Activated T-helper 17 cell treated with anti-CD3 and anti-CD28 coated beads, Interleukin-2, amount 50 U/mL, for 72 hours (primary cell): ENCODE measurements around the gene SLC47A2. TPM values are rescaled to one million over a fixed set of nuclear protein-coding genes. Genes with fewer than 3 reads are reported as not detected.

Experiments
- ATAC-seq: fragments of 150-1000 bp; cut with Tn5 transposase; replicated peaks from 2 replicates; pipeline ENCODE4 v1.10.0; 2021; ENCODE audit warnings: mild to moderate bottlenecking, moderate library complexity
- H3K27ac Mint-ChIP-seq: one replicate; pipeline ENCODE4 v1.8.0; 2022; ENCODE audit warnings: mixed read lengths
- H3K27me3 Mint-ChIP-seq: one replicate; pipeline ENCODE4 v1.8.0; 2022; ENCODE audit warnings: mixed read lengths
- H3K36me3 Mint-ChIP-seq: one replicate; pipeline ENCODE4 v1.8.0; 2022; ENCODE audit warnings: low read depth, mild to moderate bottlenecking, mixed read lengths
- H3K4me1 Mint-ChIP-seq: one replicate; pipeline ENCODE4 v1.8.0; 2022; ENCODE audit warnings: mixed read lengths
- H3K4me3 Mint-ChIP-seq: one replicate; pipeline ENCODE4 v1.8.0; 2022; ENCODE audit warnings: mild to moderate bottlenecking, mixed read lengths
- H3K9me3 Mint-ChIP-seq: one replicate; pipeline ENCODE4 v1.8.0; 2022; ENCODE audit warnings: mixed read lengths
- total RNA-seq, 2 donors: library from RNA; stranded (reverse); gene quantifications; one replicate each; pipeline ENCODE4 v1.2.3, GENCODE V29; 2022

SLC47A2 gene
- total RNA-seq, 2 donors from 2014 or later = not detected

DNA sequence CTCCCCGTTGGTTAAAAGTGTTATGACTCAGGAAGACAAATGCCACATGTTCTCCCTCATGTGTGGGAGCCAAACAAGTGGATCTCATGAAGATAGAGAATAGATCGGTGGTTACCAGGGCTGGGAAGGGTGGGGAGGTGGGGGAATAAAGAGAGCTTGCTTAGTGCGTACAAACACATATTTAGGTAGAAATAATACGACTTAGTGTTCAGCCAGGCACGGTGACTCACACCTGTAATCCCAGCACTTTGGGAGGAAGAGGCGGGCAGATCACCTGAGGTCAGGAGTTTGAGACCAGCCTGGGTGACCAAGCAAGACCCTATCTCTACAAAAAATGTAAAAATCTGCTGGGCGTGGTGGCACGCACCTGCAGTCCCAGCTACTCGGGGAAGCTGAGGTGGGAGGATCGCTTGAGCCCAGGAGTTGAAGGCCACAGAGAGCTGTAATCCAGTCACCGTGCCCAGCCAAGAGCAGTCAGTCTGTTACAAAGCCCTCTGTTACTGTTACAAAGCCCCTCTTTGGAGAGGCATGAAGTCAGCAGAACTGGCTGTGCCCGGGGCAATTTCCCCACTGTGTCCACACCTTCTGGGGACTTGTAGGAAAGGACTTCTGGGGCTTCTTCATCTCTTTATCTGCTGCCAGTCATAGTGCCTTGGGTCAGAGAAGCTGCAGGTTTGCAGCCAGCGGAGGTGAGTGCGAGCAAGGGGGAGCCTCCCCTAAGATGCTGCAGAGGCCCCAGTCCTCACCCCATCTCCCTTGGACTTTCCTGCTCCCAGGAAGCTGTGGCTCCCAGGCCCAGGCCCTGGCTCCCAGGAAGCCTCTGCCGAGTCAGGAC lies 36.0 kb upstream of the SLC47A2 start:
- Mint-ChIP-seq H3K27ac (no peak overlapping the region), H3K4me1 (peaks cover 3% of the 10 kb centered on the region), H3K36me3 (no peaks in the 10 kb centered on the region), H3K27me3 (peaks cover 27% of the 10 kb centered on the region), H3K9me3 (no peaks in the 10 kb centered on the region), H3K4me3 (no peak overlapping the region)
- peak; percentile 25 for ATAC-seq

DNA sequence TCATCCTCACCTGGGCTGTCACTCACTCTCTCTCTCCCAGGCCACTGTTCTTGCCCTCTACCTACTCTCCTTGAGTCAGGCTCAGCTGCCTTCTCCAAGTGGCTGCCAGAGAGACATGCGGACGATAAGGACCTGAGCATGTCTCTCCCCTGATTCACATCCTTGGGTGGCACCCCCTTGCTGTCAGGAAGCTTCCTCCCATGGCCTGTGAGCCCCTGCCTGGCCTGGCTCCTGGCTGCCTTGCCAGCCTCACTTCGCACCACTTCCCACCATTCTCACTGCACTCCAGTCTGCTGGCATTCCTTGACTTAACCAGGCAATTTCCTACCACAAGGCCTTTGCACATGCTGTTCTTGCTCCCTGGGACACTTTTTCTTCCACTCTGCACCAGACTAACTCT lies 34.5 kb upstream of the SLC47A2 start:
- H3K4me1 Mint-ChIP-seq = peaks cover 3% of the 10 kb centered on the region
- H3K27ac Mint-ChIP-seq = peak overlapping the region; percentile 20
- no peaks in the 10 kb centered on the region for H3K9me3 Mint-ChIP-seq
- no peak overlapping the region for H3K4me3 Mint-ChIP-seq
- ATAC-seq = no peak
- no peaks in the 10 kb centered on the region for H3K36me3 Mint-ChIP-seq
- H3K27me3 Mint-ChIP-seq = peaks cover 17% of the 10 kb centered on the region

- H3K27ac Mint-ChIP-seq = peak overlapping the region; percentile 20
- no peak overlapping the region for H3K4me3 Mint-ChIP-seq
- H3K9me3 Mint-ChIP-seq = no peaks in the 10 kb centered on the region
- peak; percentile 66 for ATAC-seq
- peaks cover 17% of the 10 kb centered on the region for H3K27me3 Mint-ChIP-seq
- H3K4me1 Mint-ChIP-seq = peaks cover 3% of the 10 kb centered on the region
- no peaks in the 10 kb centered on the region for H3K36me3 Mint-ChIP-seq
Measured at GRCh38 chr17:19750020-19750572, 33.7 kb upstream of the SLC47A2 start.

DNA sequence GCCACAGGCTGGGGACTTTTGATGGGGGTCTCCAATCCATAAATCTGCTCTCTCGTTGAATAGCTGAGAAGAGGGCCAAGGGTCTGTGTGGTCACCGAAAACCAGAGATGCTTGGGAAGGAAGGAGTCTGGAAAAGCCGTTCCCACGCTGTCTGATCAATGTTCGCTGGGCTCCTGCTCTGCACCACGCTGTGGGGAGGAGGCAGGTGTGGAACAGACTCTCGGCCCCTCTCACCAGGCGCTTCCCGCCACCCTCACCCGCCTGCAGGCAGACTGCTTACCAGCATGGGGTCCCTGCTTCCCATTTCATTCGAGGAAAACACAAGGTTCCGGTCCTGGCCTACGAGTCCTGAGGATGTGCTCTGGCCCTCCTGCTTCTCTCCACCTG lies 32.4 kb upstream of the SLC47A2 start:
- no peak overlapping the region for H3K27ac Mint-ChIP-seq
- peaks cover 14% of the 10 kb centered on the region for H3K27me3 Mint-ChIP-seq
- ATAC-seq = no peak
- H3K4me3 Mint-ChIP-seq = no peak overlapping the region
- H3K4me1 Mint-ChIP-seq = peaks cover 3% of the 10 kb centered on the region
- no peaks in the 10 kb centered on the region for H3K9me3 Mint-ChIP-seq
- H3K36me3 Mint-ChIP-seq = no peaks in the 10 kb centered on the region

GRCh38 chr17:19747829-19748806 lies 31.7 kb upstream of the SLC47A2 start, which contains the start of gene ALDH3A1:
TSS of gene ALDH3A1 (minus strand) at chr17:19748298. CDS start at chr17:19745129, 3,169 bp downstream.
- H3K27me3 Mint-ChIP-seq = peaks cover 10% of the 10 kb centered on the region
- H3K36me3 Mint-ChIP-seq = no peaks in the 10 kb centered on the region
- H3K27ac Mint-ChIP-seq = no peak within 1 kb of the TSS
- H3K9me3 Mint-ChIP-seq = no peaks in the 10 kb centered on the region
- no peak within 1 kb of the TSS for H3K4me3 Mint-ChIP-seq
- peaks cover 3% of the 10 kb centered on the region for H3K4me1 Mint-ChIP-seq
- ATAC-seq = no peak

- H3K36me3 Mint-ChIP-seq = no peaks in the 10 kb centered on the region
- peaks cover 10% of the 10 kb centered on the region for H3K27me3 Mint-ChIP-seq
- ATAC-seq = no peak
Measured at GRCh38 chr17:19747159-19747719, 30.9 kb upstream of the SLC47A2 start.

DNA sequence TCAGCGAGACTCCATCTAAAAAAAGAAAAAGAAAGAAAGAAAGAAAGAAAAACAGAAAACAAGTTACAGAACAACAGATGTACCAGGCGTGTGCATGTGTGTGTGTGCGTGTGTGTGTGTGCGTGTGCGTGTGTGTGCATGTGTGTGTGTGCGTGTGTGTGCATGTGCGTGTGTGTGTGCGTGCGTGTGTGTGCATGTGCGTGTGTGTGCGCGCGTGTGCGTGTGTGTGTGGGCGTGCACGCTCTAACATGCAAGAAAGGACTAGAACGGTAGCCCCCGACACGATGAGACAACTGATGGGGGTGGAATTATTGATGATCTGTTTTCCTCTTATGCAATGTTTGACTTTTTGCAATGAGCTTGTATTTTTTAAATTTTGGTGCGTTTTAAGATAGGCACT lies 30.1 kb upstream of the SLC47A2 start:
- ATAC-seq = no peak
- no peaks in the 10 kb centered on the region for H3K9me3 Mint-ChIP-seq
- H3K27ac Mint-ChIP-seq = no peak overlapping the region
- H3K4me1 Mint-ChIP-seq = peaks cover 3% of the 10 kb centered on the region
- H3K27me3 Mint-ChIP-seq = peaks cover 10% of the 10 kb centered on the region
- H3K4me3 Mint-ChIP-seq = no peak overlapping the region
- H3K36me3 Mint-ChIP-seq = no peaks in the 10 kb centered on the region

More at GRCh38 chr17:19747159-19747719, 30.9 kb upstream of the SLC47A2 start:
- Mint-ChIP-seq H3K27ac (no peak overlapping the region), H3K9me3 (no peaks in the 10 kb centered on the region), H3K4me1 (peaks cover 3% of the 10 kb centered on the region), H3K4me3 (no peak overlapping the region)

GRCh38 chr17:19744922-19745757 lies 28.8 kb upstream of the SLC47A2 start:
- Mint-ChIP-seq H3K27ac (no peak overlapping the region), H3K27me3 (peaks cover 5% of the 10 kb centered on the region), H3K9me3 (no peaks in the 10 kb centered on the region), H3K4me3 (peak overlapping the region; percentile 58), H3K36me3 (no peaks in the 10 kb centered on the region), H3K4me1 (no peaks in the 10 kb centered on the region)
- peak; percentile 88 for ATAC-seq

GRCh38 chr17:19744492-19744891 lies 28.1 kb upstream of the SLC47A2 start:
- H3K36me3 Mint-ChIP-seq = no peaks in the 10 kb centered on the region
- peak overlapping the region; percentile 58 for H3K4me3 Mint-ChIP-seq
- H3K4me1 Mint-ChIP-seq = no peaks in the 10 kb centered on the region
- no peak overlapping the region for H3K27ac Mint-ChIP-seq
- peaks cover 5% of the 10 kb centered on the region for H3K27me3 Mint-ChIP-seq
- no peak for ATAC-seq
- H3K9me3 Mint-ChIP-seq = no peaks in the 10 kb centered on the region

DNA sequence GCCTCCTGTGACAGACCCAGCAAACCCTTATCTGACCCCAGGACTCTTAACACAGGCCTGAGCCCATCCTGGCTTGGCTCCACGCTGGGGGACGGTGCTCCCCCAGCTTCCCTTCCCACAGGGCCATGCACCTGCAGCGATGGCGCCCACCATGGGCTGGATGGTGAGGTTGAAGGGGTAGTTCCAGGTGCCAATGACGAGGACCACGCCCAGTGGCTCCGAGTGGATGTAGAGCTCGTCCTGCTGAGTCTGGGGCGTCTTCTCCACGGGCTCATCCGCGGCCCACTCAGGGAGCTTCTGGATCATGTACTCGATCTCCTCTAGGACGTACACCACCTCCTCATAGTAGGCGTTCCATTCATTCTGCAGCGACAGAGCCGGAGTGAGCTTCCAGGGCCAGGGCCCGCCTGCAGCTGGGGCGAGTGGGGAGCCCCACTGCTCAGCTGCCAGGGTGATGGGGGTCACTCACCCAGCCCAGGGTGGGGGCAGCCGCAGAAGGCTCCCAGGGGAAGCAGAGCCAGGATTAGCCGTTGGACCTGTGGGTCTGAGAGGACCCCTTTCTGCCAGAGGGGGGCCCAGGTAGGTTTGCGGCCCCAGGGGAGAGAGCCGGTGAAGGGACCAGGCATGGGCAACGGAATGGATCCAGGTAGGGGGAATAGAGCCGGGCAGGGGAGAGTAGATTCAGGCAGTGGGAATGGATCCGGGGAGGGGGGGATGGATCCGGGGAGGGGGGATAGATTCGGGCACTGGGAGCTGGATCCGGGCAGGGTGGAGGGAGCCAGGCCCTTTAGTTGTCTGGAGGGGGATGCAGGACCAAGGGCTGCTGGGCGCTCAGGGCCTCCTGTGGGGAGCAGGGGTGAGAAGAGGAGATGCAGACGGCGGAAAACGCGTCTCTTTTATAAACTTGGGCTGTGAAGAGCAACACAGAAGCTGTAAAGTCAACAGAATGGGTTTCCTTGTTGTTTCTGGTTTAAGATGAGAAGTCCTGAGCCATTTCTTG lies 27.0 kb upstream of the SLC47A2 start:
- H3K4me1 Mint-ChIP-seq = no peaks in the 10 kb centered on the region
- H3K27me3 Mint-ChIP-seq = no peaks in the 10 kb centered on the region
- no peak overlapping the region for H3K27ac Mint-ChIP-seq
- H3K9me3 Mint-ChIP-seq = no peaks in the 10 kb centered on the region
- peak overlapping the region; percentile 58 for H3K4me3 Mint-ChIP-seq
- H3K36me3 Mint-ChIP-seq = no peaks in the 10 kb centered on the region
- ATAC-seq = no peak

- ATAC-seq = no peak
- no peaks in the 10 kb centered on the region for H3K27me3 Mint-ChIP-seq
- H3K4me3 Mint-ChIP-seq = no peak overlapping the region
- H3K27ac Mint-ChIP-seq = no peak overlapping the region
- H3K36me3 Mint-ChIP-seq = no peaks in the 10 kb centered on the region
- no peaks in the 10 kb centered on the region for H3K9me3 Mint-ChIP-seq
- no peaks in the 10 kb centered on the region for H3K4me1 Mint-ChIP-seq
Measured at GRCh38 chr17:19742495-19742894, 26.1 kb upstream of the SLC47A2 start.

GRCh38 chr17:19741832-19742457 lies 25.6 kb upstream of the SLC47A2 start:
- no peaks in the 10 kb centered on the region for H3K36me3 Mint-ChIP-seq
- H3K4me1 Mint-ChIP-seq = no peaks in the 10 kb centered on the region
- ATAC-seq = no peak
- H3K27me3 Mint-ChIP-seq = no peaks in the 10 kb centered on the region
- no peaks in the 10 kb centered on the region for H3K9me3 Mint-ChIP-seq
- H3K4me3 Mint-ChIP-seq = no peak overlapping the region
- no peak overlapping the region for H3K27ac Mint-ChIP-seq
